ENCODE data around the gene GRK5.
"Not testable (repeated sequence)": the region's sequence is repeated elsewhere in the genome, so short reads cannot be mapped to it uniquely, and the experiment has no call there.

GRK5 gene

GRCh38 chr10:119251315-119251708, 43.9 kb downstream of the GRK5 start:
- DNase-seq (ENCODE audit: low spot score): peak; percentile 64

- no peak for DNase-seq (ENCODE audit: low spot score)
These were observed 44.7 kb downstream of the GRK5 start for GRCh38 chr10:119252051-119252465.

- no peak for DNase-seq (ENCODE audit: low spot score)
These were observed 45.2 kb downstream of the GRK5 start for GRCh38 chr10:119252470-119253151.

- DNase-seq (ENCODE audit: low spot score): peak; percentile 90
These were observed 46.2 kb downstream of the GRK5 start for GRCh38 chr10:119253433-119254174.

DNA sequence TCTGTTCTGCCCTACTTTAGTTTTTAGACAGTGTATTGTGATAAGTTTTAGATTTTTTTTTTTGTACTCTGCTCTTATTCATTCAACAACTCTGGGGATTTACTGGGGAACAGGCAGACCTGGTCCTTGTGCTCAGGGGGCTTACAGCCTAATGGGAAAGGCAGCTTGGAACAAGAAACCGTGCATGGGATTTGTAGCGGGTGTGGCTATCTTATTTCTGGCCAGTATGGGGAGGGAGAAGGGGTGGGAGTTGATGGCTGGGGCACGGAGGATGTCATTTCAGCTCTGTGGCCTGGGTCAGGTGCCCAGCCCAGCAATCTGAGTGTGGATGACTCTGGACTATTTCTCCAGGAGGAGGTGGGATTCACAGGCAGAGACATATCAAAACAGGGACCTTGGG, 47.0 kb downstream of the GRK5 start:
- no peak for DNase-seq (ENCODE audit: low spot score)

DNA sequence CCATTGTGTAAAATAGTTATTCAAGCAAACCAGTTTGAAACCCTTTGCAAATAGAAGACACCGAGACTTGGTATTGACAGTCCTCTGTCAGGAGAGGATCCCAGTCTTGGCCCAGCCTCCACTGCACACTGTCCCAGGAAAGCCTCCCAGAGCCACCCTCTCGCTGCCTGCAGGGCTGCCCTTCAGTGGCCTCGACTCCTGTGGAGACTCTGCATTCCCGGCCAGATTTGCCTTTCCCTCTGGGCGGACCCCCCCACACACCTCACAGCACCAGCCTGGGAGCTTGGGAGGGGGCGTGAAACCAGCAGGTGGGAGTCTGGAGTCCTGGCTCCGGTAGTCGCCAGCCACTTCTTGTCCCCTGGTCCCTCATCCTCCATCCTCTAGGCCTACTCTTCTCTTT, 48.7 kb downstream of the GRK5 start:
- no peak for DNase-seq (ENCODE audit: low spot score)

DNA sequence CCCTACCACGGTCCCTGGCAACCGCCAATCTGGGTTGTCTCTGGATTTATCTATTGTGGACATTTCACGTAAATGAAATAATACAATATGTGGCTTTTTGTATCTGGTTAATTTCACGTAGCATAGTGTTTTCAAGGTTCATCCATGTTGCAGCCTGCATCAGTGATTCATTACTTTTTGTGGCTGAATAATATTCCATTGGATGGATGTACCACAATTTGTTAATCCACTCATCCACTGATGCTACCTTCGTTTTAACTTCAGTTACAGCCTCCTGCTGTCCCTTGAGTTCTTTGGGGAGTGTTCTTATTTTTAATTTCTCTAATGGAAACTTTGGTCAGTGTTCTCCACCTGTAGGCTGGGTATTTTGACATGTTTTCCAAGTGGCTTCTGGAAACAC, 49.5 kb downstream of the GRK5 start:
- no peak for DNase-seq (ENCODE audit: low spot score)

DNA sequence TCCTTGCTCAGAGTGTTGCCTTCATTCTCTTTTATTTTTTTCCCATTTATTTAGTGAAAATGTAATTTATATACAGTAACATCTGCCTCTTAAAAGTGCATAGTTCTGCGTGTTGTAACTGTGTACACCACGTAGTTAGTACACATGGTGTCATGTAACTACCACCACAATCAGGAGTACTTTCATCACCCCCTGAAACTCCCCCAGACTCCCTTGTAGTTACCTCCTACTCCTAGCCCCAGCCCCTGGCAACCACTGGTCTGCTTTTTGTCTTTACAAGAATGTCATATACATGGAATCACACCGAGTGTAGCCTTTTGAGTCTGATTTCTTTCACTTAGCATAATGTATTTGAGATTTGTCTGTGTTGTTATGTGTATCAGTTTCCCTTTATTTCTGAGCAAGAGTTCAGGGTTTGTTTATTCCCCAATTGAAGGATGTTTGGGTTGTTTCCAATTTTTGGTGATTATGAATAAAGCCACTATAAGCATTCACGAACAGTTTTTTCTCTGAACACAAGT, 50.6 kb downstream of the GRK5 start:
- DNase-seq (ENCODE audit: low spot score): no peak

DNA sequence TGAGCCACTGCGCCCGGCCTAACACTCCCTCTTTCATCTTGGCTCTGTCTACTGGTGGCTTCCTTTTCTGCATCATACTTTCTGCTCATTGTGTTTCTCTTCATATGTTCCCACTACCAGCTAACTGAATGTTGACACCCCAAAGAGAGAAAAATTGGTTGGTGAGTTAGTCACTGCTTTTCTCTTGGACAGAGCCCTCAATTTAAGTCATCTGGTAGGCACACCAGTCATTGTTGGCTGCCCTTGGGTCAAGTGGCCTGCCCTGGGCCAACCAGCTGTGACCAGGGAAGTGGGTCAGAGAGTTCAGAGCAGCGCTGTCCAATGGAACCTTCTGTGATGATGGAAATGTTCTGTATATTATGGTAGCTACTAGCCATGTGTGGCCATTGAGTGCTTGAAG, 52.0 kb downstream of the GRK5 start:
- no peak for DNase-seq (ENCODE audit: low spot score)

- not testable (repeated sequence) for DNase-seq (ENCODE audit: low spot score)
These were observed 53.6 kb downstream of the GRK5 start for GRCh38 chr10:119261016-119261415.

DNA sequence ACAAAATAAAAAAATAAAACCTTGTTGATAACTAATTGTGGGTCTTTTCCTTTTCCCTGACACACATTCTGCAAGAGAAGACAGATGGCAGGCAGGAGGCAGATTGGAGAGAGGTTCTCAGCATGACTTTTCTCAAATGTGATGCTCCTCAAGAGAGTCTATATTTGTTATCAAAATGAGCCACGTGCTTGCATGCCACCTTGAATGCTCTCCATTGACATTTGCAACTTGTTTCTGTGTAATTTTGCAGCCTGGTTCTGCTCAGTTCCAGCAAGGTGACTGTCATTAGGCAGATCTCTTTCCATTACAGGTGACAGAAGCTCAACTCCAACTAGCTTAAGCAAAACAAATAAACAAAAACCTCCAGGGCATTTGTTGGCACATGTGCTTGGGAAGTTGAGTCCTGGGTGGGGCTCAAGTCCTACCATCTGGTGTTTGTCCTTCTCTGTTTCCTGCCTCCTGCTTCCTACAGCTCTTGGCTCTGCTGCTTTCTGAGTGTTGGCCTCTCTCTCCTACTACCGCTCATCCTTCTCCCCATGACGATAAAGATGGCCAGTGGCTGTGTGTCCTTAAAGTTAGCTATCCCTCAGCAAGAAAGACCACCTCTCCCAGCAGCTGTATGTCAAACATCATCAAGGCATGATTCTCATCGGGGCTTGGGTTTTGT, 56.7 kb downstream of the GRK5 start:
- no peak for DNase-seq (ENCODE audit: low spot score)

DNA sequence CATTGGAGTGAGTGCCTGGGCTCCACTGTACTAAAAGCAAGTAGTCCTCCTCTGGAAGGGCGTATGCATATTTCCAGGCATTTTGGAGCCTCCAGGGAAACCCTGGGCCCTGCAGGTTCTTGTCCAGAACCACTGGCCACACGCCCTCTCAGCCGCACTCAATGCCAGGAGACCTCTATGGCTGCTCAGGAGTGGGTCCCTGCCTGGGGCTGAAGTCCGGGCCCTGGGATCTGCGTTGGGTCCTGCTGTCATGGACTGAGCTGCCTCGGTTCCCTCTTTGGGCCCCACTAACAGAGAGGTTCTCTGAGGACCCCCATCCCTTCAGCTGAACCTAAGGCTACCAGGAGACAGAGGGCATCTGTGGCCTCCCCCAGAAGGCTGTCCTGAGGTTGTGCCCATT, 58.3 kb downstream of the GRK5 start:
- DNase-seq (ENCODE audit: low spot score): no peak

GRCh38 chr10:119267384-119267783, 60.0 kb downstream of the GRK5 start:
- DNase-seq (ENCODE audit: low spot score): no peak

DNA sequence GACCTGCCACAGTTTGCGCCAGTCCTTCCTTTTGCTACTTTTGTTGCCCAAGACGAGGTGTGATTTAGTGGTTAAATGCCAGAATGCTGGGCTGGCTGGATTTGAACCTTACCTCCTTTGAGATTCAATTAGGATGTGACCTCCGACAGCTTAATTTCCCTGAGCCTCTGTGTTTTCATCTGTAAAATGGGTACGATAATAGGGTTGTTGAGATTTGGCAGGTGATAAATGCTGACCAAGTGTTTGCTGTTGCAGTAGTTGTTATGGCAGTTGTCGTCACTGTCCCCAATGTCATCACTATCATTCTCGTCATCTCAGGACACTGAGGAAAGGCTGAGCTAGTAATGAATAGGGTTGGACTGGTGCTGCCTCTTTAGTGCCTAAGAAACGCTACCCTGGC, 61.1 kb downstream of the GRK5 start:
- no peak for DNase-seq (ENCODE audit: low spot score)

DNA sequence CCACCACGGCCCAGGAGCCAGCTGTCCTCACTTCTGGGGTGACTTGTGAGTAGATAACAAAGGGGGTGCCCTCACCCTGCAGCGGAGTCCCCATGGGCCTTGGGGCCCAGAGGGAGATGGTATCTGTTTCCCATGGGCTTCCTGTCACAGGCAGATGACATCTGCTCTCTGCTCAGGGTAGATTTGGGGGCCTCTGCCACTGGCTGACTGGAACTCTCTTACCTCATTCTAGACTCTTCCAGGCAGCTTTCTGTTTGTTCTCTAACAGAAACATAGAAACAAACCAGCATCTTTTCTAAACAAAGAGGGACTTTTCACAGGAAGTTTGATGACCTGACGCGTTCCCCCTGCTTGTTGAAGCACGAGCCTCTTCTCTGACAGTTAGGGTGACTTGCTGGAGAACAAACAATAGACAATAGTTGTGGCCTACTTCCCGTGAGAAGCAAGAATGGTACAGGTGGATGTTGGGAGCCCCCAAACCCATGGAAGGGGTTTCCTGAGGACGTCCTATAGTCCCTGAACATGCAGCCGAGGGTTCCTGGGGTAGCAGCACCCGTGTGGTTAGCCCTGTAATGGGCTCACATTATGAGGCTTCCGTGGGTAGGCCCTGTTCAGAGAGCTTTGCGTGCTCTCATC, 61.6 kb downstream of the GRK5 start:
- no peak for DNase-seq (ENCODE audit: low spot score)

DNA sequence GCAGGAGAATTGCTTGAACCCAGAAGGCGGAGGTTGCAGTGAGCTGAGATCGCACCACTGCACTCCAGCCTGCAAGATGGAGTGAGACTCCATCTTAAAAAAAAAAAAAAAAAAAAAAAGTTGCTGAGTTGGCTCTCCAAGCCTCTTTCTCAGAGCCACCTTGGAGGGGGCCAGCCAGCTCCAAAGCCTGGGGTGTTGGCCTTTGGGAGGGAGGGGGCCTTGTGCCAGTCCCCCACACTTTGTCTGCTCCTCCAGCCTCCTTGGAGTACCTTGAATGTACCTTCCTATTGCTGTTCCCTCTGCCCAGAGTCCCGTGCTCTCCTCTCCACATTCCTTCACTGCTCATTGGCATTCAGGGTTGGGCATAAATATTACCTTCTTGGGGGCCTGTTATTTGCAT, 62.4 kb downstream of the GRK5 start:
- no peak for DNase-seq (ENCODE audit: low spot score)

GRCh38 chr10:119270762-119271366, 63.5 kb downstream of the GRK5 start:
- DNase-seq (ENCODE audit: low spot score): no peak

DNA sequence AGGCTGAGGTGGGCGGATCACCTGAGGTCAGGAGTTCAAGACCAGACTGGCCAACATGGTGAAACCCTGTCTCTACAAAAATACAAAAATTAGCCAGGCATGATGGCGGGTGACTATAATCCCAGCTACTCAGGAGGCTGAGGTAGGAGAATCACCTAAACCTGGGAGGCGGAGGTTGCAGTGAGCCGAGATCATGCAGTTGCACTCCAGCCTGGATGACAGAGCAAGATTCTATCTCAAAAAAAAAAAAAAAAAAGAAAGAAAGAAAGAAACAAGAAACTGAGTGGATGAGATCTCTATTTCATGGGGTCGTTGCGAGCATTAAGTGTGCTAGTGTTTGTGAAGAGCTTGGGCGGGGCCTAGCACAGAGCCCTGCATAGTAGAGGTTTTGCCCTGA, 65.0 kb downstream of the GRK5 start:
- not testable (repeated sequence) for DNase-seq (ENCODE audit: low spot score)

GRCh38 chr10:119272736-119273135, 65.4 kb downstream of the GRK5 start:
- no peak for DNase-seq (ENCODE audit: low spot score)

- DNase-seq (ENCODE audit: low spot score): no peak
These were observed 66.0 kb downstream of the GRK5 start for GRCh38 chr10:119273413-119273812.

DNA sequence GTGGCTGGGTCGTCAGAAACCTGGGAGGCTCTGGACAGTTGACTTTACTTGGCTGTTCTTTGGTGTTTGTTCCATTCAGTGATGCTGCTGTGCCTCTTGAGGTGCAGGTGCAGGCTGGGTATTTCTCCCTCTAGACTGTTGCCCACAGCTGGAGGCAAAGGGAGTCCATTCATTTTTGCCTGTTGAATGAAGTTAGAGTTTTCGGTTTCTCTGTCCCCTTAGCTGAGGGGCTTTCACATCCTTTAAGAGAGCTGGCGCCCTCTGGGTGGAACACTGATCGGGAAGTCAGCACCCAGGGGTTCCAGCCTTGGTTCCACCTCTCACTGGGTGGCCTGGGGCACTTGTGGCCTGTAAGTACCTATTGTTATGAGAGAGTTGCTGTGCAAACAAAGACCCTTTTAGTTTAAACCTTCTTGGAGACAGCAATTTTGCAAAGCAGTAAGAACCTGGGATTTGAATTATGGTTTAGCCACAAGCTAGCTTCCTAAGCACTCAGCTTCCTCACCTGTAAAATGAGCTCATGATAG, 67.2 kb downstream of the GRK5 start:
- DNase-seq (ENCODE audit: low spot score): no peak

DNA sequence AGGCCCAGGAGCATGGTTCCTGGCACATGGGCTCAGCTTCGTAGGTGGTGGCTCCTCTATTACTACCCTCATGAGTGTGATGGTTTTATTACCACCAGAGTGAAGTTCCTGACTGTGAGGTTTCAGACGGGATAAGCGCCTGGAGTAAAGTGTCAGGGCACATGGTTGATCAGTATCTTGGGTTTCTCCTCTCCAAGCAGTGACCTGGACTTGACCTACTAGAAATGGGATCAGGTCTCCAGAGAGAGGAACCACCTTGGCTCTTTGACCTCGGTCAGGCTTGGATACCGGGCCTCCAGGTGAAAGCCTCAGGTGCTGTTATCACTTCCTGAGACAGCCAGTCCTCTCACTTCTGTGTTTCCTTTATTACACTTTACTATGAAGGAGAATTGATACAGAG, 67.7 kb downstream of the GRK5 start:
- DNase-seq (ENCODE audit: low spot score): no peak
